Bronchial epithelial cell (primary cell): Measurements from ENCODE around the gene ADRA2A. TPM values are rescaled to one million over a fixed set of nuclear protein-coding genes. Genes with fewer than 3 reads are reported as not detected.

ENCODE experiments used
- DNase-seq: peaks from one replicate; pipeline ENCODE4 v3.0.0-alpha.2; 2010; ENCODE audit warnings: low read depth
- FAIRE-seq: peaks from 2 replicates; lab custom pipeline; 2011; peaks lifted over from hg19 to GRCh38; lab: Jason Lieb, UNC
- H3K27me3 ChIP-seq: 2 replicates; pipeline ENCODE4 v1.5.1; 2011; ENCODE audit warnings: low read length; ENCODE audit not compliant: control insufficient read depth, insufficient read depth
- H3K36me3 ChIP-seq: 2 replicates; pipeline ENCODE4 v1.5.1; 2011; ENCODE audit warnings: low read length; ENCODE audit not compliant: control insufficient read depth, insufficient read depth
- H3K4me3 ChIP-seq: 2 replicates; pipeline ENCODE4 v1.5.1; 2011; ENCODE audit warnings: mild to moderate bottlenecking, low read depth, low read length, control low read depth
- CTCF ChIP-seq: IDR thresholded peaks from 2 replicates; pipeline ENCODE4 v1.5.1; 2011; ENCODE audit warnings: mild to moderate bottlenecking, moderate library complexity, low read length, control low read depth, inconsistent platforms; ENCODE audit not compliant: insufficient read depth, severe bottlenecking
- total RNA-seq: library from RNA; depleted of rRNA; stranded (reverse); fragments of >200 nt; gene quantifications from 2 replicates; pipeline ENCODE4 v1.2.1, GENCODE V29; 2014

The ADRA2A gene
- total RNA-seq, 1 donor from 2014 or later = not detected

GRCh38 chr10:111080224-111080623 is 3.4 kb downstream of the ADRA2A start:
- no peak for FAIRE-seq
- DNase-seq = no peak
- Histone ChIP-seq H3K36me3 (no peaks in the 10 kb centered on the region), H3K4me3 (no peak overlapping the region), H3K27me3 (peaks cover 33% of the 10 kb centered on the region)
- TF ChIP-seq CTCF = no peak

GRCh38 chr10:111081595-111081994 is 4.8 kb downstream of the ADRA2A start:
- H3K27me3 ChIP-seq = peaks cover 23% of the 10 kb centered on the region
- H3K36me3 ChIP-seq = no peaks in the 10 kb centered on the region
- no peak overlapping the region for H3K4me3 ChIP-seq
- TF ChIP-seq CTCF = no peak
- FAIRE-seq = no peak
- DNase-seq = no peak

GRCh38 chr10:111082102-111082975 is 5.5 kb downstream of the ADRA2A start:
- no peak for TF ChIP-seq CTCF
- FAIRE-seq (no peak), DNase-seq (no peak)

DNA sequence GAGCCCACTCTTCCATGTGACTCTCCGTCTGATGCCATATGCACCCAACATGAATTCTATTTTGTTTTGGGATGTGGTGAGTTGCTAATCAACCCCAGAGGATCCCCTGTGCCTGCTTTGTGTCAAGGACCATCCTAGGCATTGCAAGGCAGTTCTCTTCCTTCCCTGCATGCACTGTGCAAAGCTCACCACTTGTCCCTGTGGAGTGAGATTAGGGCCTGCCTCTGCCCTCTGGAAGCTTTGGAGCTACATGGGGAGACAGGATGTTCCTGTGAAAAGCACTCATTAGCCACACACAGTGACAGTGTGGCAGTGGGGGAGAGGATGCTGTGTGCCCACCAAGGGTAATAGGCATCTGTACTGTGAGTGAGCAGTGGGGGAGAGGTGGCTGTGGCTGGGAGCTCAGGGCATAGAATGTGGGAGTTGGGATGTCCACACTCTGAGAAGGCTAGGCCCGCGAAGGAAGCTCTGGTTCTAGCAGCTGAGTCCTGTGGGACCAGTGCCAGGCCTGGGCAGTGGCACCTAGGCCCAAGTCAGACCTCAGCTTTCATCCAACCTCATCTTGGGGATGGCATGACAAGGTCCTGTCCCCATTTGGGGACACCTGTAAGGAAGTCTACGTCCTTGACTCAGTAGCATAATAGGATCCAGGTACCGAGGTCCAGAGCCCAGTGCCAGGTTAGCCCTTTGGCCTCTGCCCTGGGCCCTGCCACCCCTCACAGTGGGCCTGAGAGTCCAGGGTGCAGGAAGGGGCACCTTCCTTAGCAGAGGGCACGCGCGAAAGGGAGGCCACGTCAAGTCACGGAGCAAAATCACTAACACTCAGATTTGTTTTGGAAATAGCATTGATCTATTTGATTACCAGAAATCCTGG is 6.6 kb downstream of the ADRA2A start:
- Histone ChIP-seq H3K27me3 (peaks cover 8% of the 10 kb centered on the region), H3K4me3 (no peak overlapping the region), H3K36me3 (no peaks in the 10 kb centered on the region)
- DNase-seq = no peak
- FAIRE-seq = no peak
- no peak for TF ChIP-seq CTCF

More at GRCh38 chr10:111082102-111082975, 5.5 kb downstream of the ADRA2A start:
- H3K27me3 ChIP-seq = peaks cover 17% of the 10 kb centered on the region
- H3K36me3 ChIP-seq = no peaks in the 10 kb centered on the region
- no peak overlapping the region for H3K4me3 ChIP-seq

GRCh38 chr10:111084366-111085255 is 7.8 kb downstream of the ADRA2A start:
- FAIRE-seq (no peak), DNase-seq (no peak)
- H3K4me3 ChIP-seq = no peak overlapping the region
- H3K27me3 ChIP-seq = peaks cover 2% of the 10 kb centered on the region
- TF ChIP-seq CTCF = no peak
- H3K36me3 ChIP-seq = no peaks in the 10 kb centered on the region
